Ovary (tissue), 3 donors: Measurements from ENCODE around the gene POLH.

Experiments used
- CTCF ChIP-seq, 3 donors: fragments of 450-650 bp in 2 of 3; fragments of 200-600 bp in 1 of 3; IDR thresholded peaks; one replicate each; pipeline versions ENCODE4 v1.5.1 to v1.8.0; 2016 to 2022; ENCODE audit warnings: antibody characterized with exemption in 3 of 3, mild to moderate bottlenecking in 1 of 3
- EP300 ChIP-seq: sonication (generic); formaldehyde crosslinking; IDR thresholded peaks from one replicate; pipeline ENCODE4 v1.6.1; 2017; ENCODE audit warnings: antibody characterized with exemption
- POLR2A ChIP-seq: fragments of 450-650 bp; IDR thresholded peaks from one replicate; pipeline ENCODE4 v1.6.1; 2017; ENCODE audit warnings: antibody characterized with exemption, mild to moderate bottlenecking, moderate library complexity
- donor health status: DM: no; HTN: no; CAD: no.

GRCh38 chr6:43570876-43571441, 5.0 kb upstream of the POLH start:
- TF ChIP-seq CTCF (IDR thresholded peaks at IDR 0.05) (no peak), POLR2A (no peak), EP300 (no peak)
